HEK293 (cell line): ENCODE results near the gene GMPS.

Experiments used
- YY2 ChIP-seq: fragments of 450-650 bp; formaldehyde crosslinking; IDR thresholded peaks from 2 replicates; pipeline ENCODE4 v1.5.1; 2016; ENCODE audit warnings: missing biosample characterization, missing genetic modification characterization
- ZNF639 ChIP-seq: fragments of 450-650 bp; formaldehyde crosslinking; IDR thresholded peaks from 2 replicates; pipeline ENCODE4 v1.5.1; 2016; ENCODE audit warnings: missing biosample characterization, missing genetic modification characterization
- TF ChIP-seq, protein P1 (sequence below): fragments of 450-650 bp; formaldehyde crosslinking; IDR thresholded peaks from 2 replicates; pipeline ENCODE4 v1.5.1; 2016; ENCODE audit warnings: missing biosample characterization, missing genetic modification characterization
- TF ChIP-seq, protein P2 (sequence below): fragments of 450-650 bp; formaldehyde crosslinking; IDR thresholded peaks from 2 replicates; pipeline ENCODE4 v1.5.1; 2017; ENCODE audit warnings: missing biosample characterization, mild to moderate bottlenecking, missing genetic modification characterization, moderate library complexity

DNA sequence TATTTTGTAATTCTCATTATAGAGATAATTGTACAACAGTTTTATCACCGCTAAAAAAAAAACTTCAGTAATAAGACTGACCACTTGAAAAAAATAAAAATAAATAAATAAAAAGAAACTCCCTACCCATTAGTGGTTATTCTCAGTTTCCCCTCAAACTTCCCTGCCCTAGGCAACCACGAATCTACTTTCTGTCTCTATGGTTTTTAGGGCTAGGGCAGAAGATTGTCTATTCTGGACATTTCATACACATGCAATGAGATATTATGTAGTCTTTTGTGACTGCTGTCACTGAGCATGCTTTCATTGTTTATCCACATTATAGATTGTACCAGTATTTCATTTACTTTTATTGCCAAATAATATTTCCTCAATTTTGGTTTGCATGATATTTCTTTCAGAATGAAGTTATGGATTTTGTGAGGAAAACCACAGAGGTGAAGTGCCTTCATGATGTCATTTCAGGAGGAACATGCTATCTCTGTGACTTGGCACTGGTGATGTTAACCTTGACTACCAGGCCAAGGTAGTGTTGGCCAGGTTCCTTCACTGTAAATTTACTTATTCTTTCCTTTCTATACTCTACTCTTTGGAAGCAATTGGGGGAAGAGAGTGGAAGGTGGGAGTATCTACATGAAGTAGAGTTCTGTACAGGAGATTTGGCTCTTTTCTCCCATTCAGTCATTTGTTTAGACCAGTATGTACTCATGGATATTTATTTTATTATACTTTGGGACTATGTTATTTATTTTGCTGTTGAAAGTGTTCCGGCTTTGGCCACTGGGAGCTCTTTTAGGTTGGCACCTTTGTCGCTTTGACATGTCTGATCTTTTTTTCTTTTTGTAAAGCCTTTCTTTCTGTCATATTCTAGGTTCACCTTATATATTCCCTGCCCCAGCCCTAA, 86.3 kb downstream of the GMPS start:
- TF ChIP-seq YY2 (tag by site-specific recombination), result no peak
- TF ChIP-seq, protein P1, sequence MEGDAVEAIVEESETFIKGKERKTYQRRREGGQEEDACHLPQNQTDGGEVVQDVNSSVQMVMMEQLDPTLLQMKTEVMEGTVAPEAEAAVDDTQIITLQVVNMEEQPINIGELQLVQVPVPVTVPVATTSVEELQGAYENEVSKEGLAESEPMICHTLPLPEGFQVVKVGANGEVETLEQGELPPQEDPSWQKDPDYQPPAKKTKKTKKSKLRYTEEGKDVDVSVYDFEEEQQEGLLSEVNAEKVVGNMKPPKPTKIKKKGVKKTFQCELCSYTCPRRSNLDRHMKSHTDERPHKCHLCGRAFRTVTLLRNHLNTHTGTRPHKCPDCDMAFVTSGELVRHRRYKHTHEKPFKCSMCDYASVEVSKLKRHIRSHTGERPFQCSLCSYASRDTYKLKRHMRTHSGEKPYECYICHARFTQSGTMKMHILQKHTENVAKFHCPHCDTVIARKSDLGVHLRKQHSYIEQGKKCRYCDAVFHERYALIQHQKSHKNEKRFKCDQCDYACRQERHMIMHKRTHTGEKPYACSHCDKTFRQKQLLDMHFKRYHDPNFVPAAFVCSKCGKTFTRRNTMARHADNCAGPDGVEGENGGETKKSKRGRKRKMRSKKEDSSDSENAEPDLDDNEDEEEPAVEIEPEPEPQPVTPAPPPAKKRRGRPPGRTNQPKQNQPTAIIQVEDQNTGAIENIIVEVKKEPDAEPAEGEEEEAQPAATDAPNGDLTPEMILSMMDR (tag by site-specific recombination), result no peak
- TF ChIP-seq, protein P2, sequence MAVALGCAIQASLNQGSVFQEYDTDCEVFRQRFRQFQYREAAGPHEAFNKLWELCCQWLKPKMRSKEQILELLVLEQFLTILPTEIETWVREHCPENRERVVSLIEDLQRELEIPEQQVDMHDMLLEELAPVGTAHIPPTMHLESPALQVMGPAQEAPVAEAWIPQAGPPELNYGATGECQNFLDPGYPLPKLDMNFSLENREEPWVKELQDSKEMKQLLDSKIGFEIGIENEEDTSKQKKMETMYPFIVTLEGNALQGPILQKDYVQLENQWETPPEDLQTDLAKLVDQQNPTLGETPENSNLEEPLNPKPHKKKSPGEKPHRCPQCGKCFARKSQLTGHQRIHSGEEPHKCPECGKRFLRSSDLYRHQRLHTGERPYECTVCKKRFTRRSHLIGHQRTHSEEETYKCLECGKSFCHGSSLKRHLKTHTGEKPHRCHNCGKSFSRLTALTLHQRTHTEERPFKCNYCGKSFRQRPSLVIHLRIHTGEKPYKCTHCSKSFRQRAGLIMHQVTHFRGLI (tag by site-specific recombination), result no peak
- no peak for TF ChIP-seq ZNF639
